ENCODE measurements around the gene MRTFA.

Gene MRTFA

DNA sequence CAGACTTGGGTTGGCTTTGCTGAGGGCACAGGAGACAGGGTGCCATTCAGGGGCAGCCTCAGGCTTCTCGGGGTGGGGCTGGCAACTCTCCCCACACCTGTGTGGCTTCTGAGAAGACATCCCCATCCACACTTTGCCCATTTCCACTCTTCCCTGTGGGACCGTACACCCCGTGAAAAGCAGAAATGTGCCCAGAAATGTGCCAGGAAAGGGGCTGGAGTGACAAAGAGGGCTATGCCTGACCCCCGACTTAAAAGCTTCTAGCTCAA, 215.5 kb downstream of the MRTFA start:
- TF ChIP-seq, protein P1, sequence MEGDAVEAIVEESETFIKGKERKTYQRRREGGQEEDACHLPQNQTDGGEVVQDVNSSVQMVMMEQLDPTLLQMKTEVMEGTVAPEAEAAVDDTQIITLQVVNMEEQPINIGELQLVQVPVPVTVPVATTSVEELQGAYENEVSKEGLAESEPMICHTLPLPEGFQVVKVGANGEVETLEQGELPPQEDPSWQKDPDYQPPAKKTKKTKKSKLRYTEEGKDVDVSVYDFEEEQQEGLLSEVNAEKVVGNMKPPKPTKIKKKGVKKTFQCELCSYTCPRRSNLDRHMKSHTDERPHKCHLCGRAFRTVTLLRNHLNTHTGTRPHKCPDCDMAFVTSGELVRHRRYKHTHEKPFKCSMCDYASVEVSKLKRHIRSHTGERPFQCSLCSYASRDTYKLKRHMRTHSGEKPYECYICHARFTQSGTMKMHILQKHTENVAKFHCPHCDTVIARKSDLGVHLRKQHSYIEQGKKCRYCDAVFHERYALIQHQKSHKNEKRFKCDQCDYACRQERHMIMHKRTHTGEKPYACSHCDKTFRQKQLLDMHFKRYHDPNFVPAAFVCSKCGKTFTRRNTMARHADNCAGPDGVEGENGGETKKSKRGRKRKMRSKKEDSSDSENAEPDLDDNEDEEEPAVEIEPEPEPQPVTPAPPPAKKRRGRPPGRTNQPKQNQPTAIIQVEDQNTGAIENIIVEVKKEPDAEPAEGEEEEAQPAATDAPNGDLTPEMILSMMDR (IDR thresholded peaks at IDR 0.05; ENCODE audit: extremely low read depth, missing control alignments): no peak
- no peak for DNase-seq (ENCODE audit: low spot score)

DNA sequence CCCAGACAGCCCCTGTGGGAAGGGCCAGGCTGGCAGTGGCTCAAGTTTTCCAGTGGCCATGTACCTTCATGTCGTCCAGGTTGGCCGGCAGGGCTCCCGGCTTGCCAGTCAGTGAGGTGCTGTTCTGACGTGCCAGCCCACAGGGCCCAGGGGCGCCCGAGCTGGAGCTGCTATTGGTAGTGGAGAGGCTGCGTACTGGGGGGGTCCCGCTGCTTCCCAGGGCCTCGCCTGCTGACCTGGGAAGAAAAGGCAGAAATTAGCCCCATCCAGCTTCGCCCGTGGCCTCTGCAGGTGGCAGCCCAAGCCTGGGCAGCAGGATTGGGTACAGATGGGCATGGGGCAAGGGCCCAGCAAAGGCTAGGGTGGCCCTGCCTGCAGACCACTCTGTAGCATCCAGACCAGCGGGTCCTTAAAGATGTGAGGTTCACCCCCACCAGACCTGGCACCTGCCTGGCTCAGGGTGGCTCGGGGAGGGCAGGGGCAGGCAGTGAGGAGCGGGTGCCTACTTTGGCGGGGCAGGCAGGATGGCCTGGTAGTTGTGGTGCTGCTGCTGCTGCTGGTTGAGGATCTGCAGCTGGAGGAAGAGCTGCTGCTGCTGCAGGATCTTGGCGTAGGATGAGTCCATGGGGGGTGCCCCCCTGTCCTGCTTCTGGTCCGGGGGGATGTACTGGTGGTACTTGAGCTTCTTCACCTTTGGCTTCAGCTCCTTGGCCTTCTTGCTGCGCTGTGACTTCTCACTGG, 216.0 kb downstream of the MRTFA start:
- TF ChIP-seq, protein P1 (IDR thresholded peaks at IDR 0.05; ENCODE audit: extremely low read depth, missing control alignments): no peak
- no peak for DNase-seq (ENCODE audit: low spot score)

DNA sequence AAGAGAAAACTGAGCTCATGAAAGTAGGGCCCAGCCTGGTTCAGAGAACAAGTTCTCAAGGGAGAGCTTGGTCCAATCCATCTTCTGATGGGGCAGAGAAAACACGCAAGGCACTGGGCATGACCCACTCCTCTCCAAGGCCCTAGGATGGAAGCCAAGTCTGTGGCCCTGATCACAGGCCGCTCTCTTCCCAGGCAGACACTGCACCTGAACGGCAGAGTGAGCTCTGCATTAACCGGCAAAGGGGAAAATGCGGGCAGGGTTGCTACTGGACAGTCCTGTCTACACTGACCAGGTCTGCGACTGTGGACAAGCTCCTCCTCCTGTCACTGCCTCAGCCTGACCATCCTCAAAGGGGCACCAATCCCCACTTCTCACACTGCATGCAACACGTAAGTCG, 216.8 kb downstream of the MRTFA start:
- TF ChIP-seq, protein P1 (IDR thresholded peaks at IDR 0.05; ENCODE audit: extremely low read depth, missing control alignments): no peak
- DNase-seq (ENCODE audit: low spot score): no peak

DNA sequence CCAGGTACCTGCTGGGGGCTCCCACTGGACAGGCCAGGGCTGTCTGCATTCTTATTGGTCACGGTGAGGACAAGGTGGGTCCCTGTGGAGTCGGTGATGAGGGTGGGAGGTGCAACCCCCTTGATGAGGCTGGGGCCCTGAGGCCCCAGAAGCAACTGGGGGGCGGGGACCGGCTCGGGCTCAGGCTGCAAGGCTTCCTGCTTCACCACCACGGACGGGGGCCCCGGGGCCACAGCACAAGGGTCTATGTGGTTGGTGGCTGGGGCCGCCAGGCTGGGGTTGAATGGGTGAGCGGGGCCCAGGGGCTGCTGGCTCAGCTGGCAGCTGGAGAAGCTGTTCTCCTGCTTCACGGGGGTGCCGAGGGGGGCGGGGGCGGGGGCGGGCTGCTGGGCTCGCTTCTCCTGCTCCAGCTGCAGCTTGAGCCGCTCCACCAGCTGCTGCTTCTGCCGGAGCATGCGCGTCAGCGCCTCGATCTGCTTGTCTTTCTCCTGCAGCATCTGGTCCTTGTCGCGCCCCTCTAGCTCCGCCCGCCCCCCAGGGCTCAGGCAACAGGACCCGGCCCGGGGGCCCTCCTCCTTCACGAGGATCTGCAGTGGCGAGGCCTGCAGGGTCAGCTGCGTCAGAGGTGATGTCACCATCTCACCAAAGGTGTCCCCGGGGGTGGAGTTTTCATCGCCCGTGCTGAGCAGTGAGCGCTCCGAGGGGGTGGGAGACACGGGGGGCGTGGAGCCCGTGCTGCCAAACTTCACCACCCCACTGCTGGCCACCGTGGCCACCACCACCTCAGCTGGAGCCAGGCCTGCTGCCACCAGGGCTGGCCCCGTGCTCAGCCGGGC, 217.9 kb downstream of the MRTFA start:
- TF ChIP-seq, protein P1 (IDR thresholded peaks at IDR 0.05; ENCODE audit: extremely low read depth, missing control alignments): no peak
- DNase-seq (ENCODE audit: low spot score): no peak

DNA sequence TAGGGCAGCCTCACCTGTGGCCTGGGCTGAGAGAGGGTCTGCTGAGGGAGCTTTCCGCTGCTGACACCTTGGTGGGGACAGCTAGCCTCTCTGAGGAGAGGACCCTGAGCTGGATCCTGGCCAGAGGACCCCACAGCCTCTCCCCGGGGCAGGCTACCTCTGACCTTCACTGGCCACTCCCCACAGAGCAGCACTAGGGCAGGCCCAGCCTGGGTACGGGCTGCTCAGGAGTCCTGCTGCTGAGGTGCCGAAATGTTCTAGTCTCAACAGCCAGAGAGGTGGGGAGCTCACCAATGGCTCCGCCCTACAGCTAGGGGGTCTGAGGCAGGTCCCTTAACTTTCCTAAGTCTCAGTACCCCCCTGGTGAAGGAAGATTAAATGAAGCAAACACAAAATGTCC, 218.6 kb downstream of the MRTFA start:
- TF ChIP-seq, protein P1 (IDR thresholded peaks at IDR 0.05; ENCODE audit: extremely low read depth, missing control alignments): no peak
- no peak for DNase-seq (ENCODE audit: low spot score)

DNA sequence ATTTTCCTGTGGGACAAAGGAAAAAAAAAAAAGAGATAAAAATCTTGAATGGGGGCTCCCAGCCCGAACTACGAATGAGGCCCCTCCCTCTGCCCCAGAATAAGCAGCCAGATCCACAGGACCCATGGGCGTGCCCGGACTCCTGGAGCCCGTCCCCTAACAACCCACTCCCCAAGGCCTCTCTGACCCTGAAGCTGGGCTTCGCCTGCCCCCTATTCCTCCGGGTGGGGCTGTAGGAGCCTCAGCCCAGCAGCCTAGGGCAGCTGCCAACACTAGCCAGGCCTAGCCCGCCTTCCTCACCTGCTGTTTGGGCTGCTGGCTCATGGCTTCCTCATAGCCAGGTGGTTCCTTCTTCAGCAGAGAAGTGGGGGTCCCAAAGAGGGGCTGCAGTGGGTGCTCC, 219.5 kb downstream of the MRTFA start:
- DNase-seq (ENCODE audit: low spot score): no peak
- TF ChIP-seq, protein P1 (IDR thresholded peaks at IDR 0.05; ENCODE audit: extremely low read depth, missing control alignments): no peak

DNA sequence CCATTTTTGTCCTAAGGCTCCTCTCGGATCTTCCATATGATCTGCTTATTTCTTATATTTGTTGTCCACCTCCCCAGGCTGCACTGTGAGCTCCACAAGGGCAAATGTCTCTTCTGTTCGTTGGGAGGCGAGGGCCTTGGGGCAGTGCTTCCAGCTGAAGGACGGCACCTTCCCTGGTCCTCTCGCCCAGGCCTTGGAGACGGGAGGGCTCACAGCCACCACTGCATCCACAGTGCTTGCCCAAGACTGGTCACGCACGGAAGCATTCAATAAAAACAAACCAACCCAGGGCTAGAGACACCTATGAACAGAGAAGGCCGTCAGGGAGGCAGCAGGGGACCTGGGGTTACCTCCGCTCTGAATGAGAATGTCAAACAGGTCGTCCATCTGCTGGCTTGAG, 219.9 kb downstream of the MRTFA start:
- TF ChIP-seq, protein P1 (IDR thresholded peaks at IDR 0.05; ENCODE audit: extremely low read depth, missing control alignments): no peak
- DNase-seq (ENCODE audit: low spot score): no peak

Measured in GM20000 (cell line).